ENCODE results near the gene ESPN. TPM values are rescaled to one million over a fixed set of nuclear protein-coding genes. Genes with fewer than 3 reads are reported as not detected.

ESPN gene
- total and polyA plus RNA-seq, 2 of the 8 experiments (the other 6 are each of a cell fraction or from before 2014, with no cell fraction given): 5.2 to 16.3 TPM

GRCh38 chr1:6426277-6426971, 1.8 kb downstream of the ESPN start:
- H3K9me3 ChIP-seq (ENCODE audit: insufficient read depth in 2 of 2, low read depth in 1 of 2, low read length in 1 of 2): no peaks in the 10 kb centered on the region
- no peak overlapping the region for H2BK20ac ChIP-seq (ENCODE audit: low read length)
- TF ChIP-seq KDM1A (IDR thresholded peaks at IDR 0.05; ENCODE audit: borderline replicate concordance, low read length): no peak
- TF ChIP-seq ASH2L (IDR thresholded peaks at IDR 0.05; ENCODE audit: low read length): no peak
- no peak for TF ChIP-seq GABPA (IDR thresholded peaks at IDR 0.05; ENCODE audit: borderline replicate concordance, insufficient read depth, low read length)
- TF ChIP-seq FOSL1 (IDR thresholded peaks at IDR 0.05; ENCODE audit: insufficient read depth, low read depth, low read length): no peak
- TF ChIP-seq TEAD4 (IDR thresholded peaks at IDR 0.05; ENCODE audit: low read depth, low read length): no peak
- no peak for TF ChIP-seq GTF2F1 (IDR thresholded peaks at IDR 0.05; ENCODE audit: borderline replicate concordance, low read depth, low read length)
- no peak for TF ChIP-seq SAP30 (IDR thresholded peaks at IDR 0.05; ENCODE audit: insufficient read depth, insufficient replicate concordance, low read length)
- TF ChIP-seq ZNF274 (IDR thresholded peaks at IDR 0.05; ENCODE audit: borderline replicate concordance, extremely low read depth, low read length): no peak
- no peak for TF ChIP-seq RNF2 (IDR thresholded peaks at IDR 0.05; ENCODE audit: borderline replicate concordance, low read depth, low read length, missing control alignments, poor library complexity, severe bottlenecking)
- no peak for TF ChIP-seq YY1 (IDR thresholded peaks at IDR 0.05; ENCODE audit: low read depth, low read length)
- no peak for TF ChIP-seq SRF (IDR thresholded peaks at IDR 0.05; ENCODE audit: low read depth, low read length)
- TF ChIP-seq SP4 (IDR thresholded peaks at IDR 0.05; ENCODE audit: low read length): no peak
- no peak overlapping the region for H3K9ac ChIP-seq (replicated peaks in 1 of 4; ENCODE audit: extremely low read depth in 1 of 4, low read depth in 3 of 4, low read length in 3 of 4)
- H3K27ac ChIP-seq (ENCODE audit: low read depth, low read length): no peak overlapping the region
- no peak overlapping the region for H2AFZ ChIP-seq (ENCODE audit: low read length)
- H3K27me3 ChIP-seq (replicated peaks in 1 of 4; ENCODE audit: control insufficient read depth in 3 of 4, extremely low read depth in 1 of 4, insufficient read depth in 3 of 4, low read length in 3 of 4): peaks cover 35 to 58% (median 50%) of the 10 kb centered on the region in 4 experiments
- H2BK12ac ChIP-seq (ENCODE audit: low read depth, low read length): no peak overlapping the region
- no peak overlapping the region for H3K23ac ChIP-seq (ENCODE audit: insufficient read length)
- no peak overlapping the region for H2BK15ac ChIP-seq (ENCODE audit: low read length)
- H3K14ac ChIP-seq (ENCODE audit: insufficient read length): no peak overlapping the region
- H2BK120ac ChIP-seq (replicated peaks; ENCODE audit: low read depth, low read length): no peak overlapping the region
- H4K91ac ChIP-seq (replicated peaks; ENCODE audit: insufficient read length, low read length): peak overlapping the region; percentile 56
- peaks cover 0 to 7% of the 10 kb centered on the region in 2 experiments for H4K20me1 ChIP-seq (replicated peaks in 1 of 2; ENCODE audit: control insufficient read depth in 1 of 2, insufficient read depth in 2 of 2, low read length in 2 of 2)
- FAIRE-seq (no peak), DNase-seq (ENCODE audit: low read depth in 1 of 2, low spot score in 2 of 2) (no peak)
- no peak overlapping the region for H3K18ac ChIP-seq (ENCODE audit: extremely low read depth, low read length)
- H3K4me1 ChIP-seq (replicated peaks in 1 of 4; ENCODE audit: control insufficient read depth in 3 of 4, insufficient read depth in 4 of 4, low read length in 3 of 4): peaks cover 0 to 22% (median 9%) of the 10 kb centered on the region in 4 experiments; a peak in 5 of 7 replicates
- no peak overlapping the region for H2BK5ac ChIP-seq (ENCODE audit: low read depth, low read length)
- peaks cover 0 to 5% (median 0%) of the 10 kb centered on the region in 4 experiments; a peak in 1 of 8 replicates for H3K36me3 ChIP-seq (ENCODE audit: control insufficient read depth in 2 of 4, insufficient read depth in 4 of 4, low read length in 3 of 4)
- H3K4me2 ChIP-seq (ENCODE audit: insufficient read depth in 1 of 2, low read depth in 2 of 2, low read length in 2 of 2): no peak overlapping the region
- ChIA-PET POLR2A (ENCODE audit: partially characterized antibody) (interaction anchor here (0.6 to 1.7 kb wide), 5 partner anchors 9 to 234 kb away, joined by 3 to 4 read pairs (median 3); no protein-coding TSS in a partner anchor), CTCF (ENCODE audit: partially characterized antibody) (interaction anchor here (0.6 to 2.9 kb wide), 9 partner anchors 9 to 188 kb away, joined by 3 to 42 read pairs (median 4); no protein-coding TSS in a partner anchor)
- no peaks in the 10 kb centered on the region for H3K79me1 ChIP-seq (ENCODE audit: low read depth, low read length)
- H4K8ac ChIP-seq (ENCODE audit: extremely low read depth, insufficient read depth, low read length): no peak overlapping the region
- no peak overlapping the region for H4K5ac ChIP-seq (ENCODE audit: insufficient read length, low read depth, low read length)
- no peak overlapping the region for H2AK5ac ChIP-seq (ENCODE audit: low read depth, low read length)
- 100% methylated on average over 8 of the region's 9 CpGs; no CpG with 5 or more reads in 1 of the 2 experiments for WGBS, 2 experiments (ENCODE audit: extremely low coverage in 1 of 2, insufficient coverage in 1 of 2, insufficient read length in 1 of 2, insufficient replicate concordance in 2 of 2, low coverage in 1 of 2, low lambda C conversion rate in 2 of 2, missing lambda C conversion rate in 1 of 2)
- no peak overlapping the region for H3K4ac ChIP-seq (replicated peaks; ENCODE audit: insufficient read length, low read depth, low read length)
- no peak overlapping the region for H3K4me3 ChIP-seq (ENCODE audit: extremely low read depth in 1 of 4, insufficient read depth in 2 of 4, low read depth in 3 of 4, low read length in 4 of 4)
- H3K23me2 ChIP-seq (ENCODE audit: low read depth, low read length): peaks cover 6% of the 10 kb centered on the region; the same call in 1 of the 2 replicates
- no peaks in the 10 kb centered on the region for H3K79me2 ChIP-seq (ENCODE audit: control insufficient read depth in 1 of 2, insufficient read depth in 2 of 2, low read length in 2 of 2)
- no peak overlapping the region for H3K56ac ChIP-seq (replicated peaks; ENCODE audit: insufficient read length, low read depth, low read length)

Data from H1 (cell line).